ENCODE measurements around the gene PDE4B. TPM values are rescaled to one million over a fixed set of nuclear protein-coding genes. Genes with fewer than 3 reads are reported as not detected.

The PDE4B gene
- polyA plus RNA-seq, 2 of the 4 experiments (the other 2 are of a cell fraction), result 20.2 to 56.8 TPM

GRCh38 chr1:66247415-66248208, 454.9 kb downstream of the PDE4B start:
- ATAC-seq (no peak), DNase-seq (ENCODE audit: low read depth in 1 of 2, low spot score in 1 of 2) (no peak), FAIRE-seq (no peak)
- Histone ChIP-seq H3K9me3 (no peaks in the 10 kb centered on the region), H3K4me3 (no peak overlapping the region), H3K27ac (peak overlapping the region; percentile 9 to 44; a peak in 2 of 6 replicates), H3K4me1 (peaks cover 52% of the 10 kb centered on the region), H3K4me2 (no peak overlapping the region)
- POLR2A ChIA-PET, result no interaction called here
- CTCF ChIA-PET, result interaction anchor here (1.1 to 15.1 kb wide), 5 partner anchors 11 to 290 kb away, joined by 3 to 175 read pairs (median 4); no protein-coding TSS in a partner anchor
- peak; percentile 62 for TF ChIP-seq MAFK (IDR thresholded peaks at IDR 0.05; ENCODE audit: partially characterized antibody)
- TF ChIP-seq HOXA7 (CRISPR knock-in tag; IDR thresholded peaks at IDR 0.05), result no peak
- 90% methylated on average over 11 of the region's 11 CpGs for WGBS (ENCODE audit: missing lambda C conversion rate)

DNA sequence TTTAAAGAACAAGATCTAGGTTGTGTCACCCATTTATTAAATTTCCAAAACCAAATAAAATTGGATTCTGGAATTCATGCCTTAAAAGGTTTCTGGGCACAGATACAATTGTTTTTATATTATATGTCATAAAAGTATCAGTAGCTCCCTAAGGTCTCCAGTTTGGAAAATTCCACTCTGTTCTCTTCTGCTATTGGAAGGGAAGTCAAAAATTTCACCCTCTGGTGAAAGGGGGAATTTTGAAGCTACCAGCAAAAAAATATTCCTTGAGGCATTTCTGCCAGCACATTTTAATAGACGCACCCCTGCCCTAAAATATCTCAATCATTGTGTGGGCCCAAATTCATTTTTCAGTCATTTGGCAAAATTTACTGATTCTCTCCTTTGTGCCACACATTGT, 455.6 kb downstream of the PDE4B start:
- Histone ChIP-seq H3K4me1 (peaks cover 50% of the 10 kb centered on the region), H3K4me2 (no peak overlapping the region), H3K27ac (peak overlapping the region; percentile 29 to 54; a peak in 4 of 6 replicates), H3K9me3 (no peaks in the 10 kb centered on the region), H3K4me3 (no peak overlapping the region)
- no peak for DNase-seq (ENCODE audit: low read depth in 1 of 2, low spot score in 1 of 2)
- POLR2A ChIA-PET, result no interaction called here
- no peak for TF ChIP-seq TP53 (CRISPR knock-in tag; IDR thresholded peaks at IDR 0.05)
- TF ChIP-seq RARB (CRISPR knock-in tag; IDR thresholded peaks at IDR 0.05), result no peak
- no peak for TF ChIP-seq ZNF302 (CRISPR knock-in tag; IDR thresholded peaks at IDR 0.05)
- TF ChIP-seq HMGXB4 (CRISPR knock-in tag; IDR thresholded peaks at IDR 0.05; ENCODE audit: borderline replicate concordance), result no peak
- no peak for TF ChIP-seq FOXS1 (CRISPR knock-in tag; IDR thresholded peaks at IDR 0.05)
- no peak for TF ChIP-seq NR3C1 (IDR thresholded peaks at IDR 0.05)
- TF ChIP-seq ZFP36 (IDR thresholded peaks at IDR 0.05; ENCODE audit: borderline replicate concordance, partially characterized antibody), result no peak
- TF ChIP-seq, protein P1, sequence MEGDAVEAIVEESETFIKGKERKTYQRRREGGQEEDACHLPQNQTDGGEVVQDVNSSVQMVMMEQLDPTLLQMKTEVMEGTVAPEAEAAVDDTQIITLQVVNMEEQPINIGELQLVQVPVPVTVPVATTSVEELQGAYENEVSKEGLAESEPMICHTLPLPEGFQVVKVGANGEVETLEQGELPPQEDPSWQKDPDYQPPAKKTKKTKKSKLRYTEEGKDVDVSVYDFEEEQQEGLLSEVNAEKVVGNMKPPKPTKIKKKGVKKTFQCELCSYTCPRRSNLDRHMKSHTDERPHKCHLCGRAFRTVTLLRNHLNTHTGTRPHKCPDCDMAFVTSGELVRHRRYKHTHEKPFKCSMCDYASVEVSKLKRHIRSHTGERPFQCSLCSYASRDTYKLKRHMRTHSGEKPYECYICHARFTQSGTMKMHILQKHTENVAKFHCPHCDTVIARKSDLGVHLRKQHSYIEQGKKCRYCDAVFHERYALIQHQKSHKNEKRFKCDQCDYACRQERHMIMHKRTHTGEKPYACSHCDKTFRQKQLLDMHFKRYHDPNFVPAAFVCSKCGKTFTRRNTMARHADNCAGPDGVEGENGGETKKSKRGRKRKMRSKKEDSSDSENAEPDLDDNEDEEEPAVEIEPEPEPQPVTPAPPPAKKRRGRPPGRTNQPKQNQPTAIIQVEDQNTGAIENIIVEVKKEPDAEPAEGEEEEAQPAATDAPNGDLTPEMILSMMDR (IDR thresholded peaks at IDR 0.05), result no peak
- no peak for TF ChIP-seq PBX3 (IDR thresholded peaks at IDR 0.05)
- no peak for TF ChIP-seq PHF8 (IDR thresholded peaks at IDR 0.05; ENCODE audit: borderline replicate concordance, low read depth)
- no peak for TF ChIP-seq RNF2 (IDR thresholded peaks at IDR 0.05; ENCODE audit: borderline replicate concordance, low read depth)
- no peak for TF ChIP-seq EHMT2 (IDR thresholded peaks at IDR 0.05; ENCODE audit: low read depth)
- TF ChIP-seq MYC (IDR thresholded peaks at IDR 0.05; ENCODE audit: borderline replicate concordance, low read length), result no peak
- no peak for TF ChIP-seq POLR2AphosphoS2 (conservative IDR thresholded peaks at IDR 0.05; ENCODE audit: low read length)
- TF ChIP-seq, protein P2, sequence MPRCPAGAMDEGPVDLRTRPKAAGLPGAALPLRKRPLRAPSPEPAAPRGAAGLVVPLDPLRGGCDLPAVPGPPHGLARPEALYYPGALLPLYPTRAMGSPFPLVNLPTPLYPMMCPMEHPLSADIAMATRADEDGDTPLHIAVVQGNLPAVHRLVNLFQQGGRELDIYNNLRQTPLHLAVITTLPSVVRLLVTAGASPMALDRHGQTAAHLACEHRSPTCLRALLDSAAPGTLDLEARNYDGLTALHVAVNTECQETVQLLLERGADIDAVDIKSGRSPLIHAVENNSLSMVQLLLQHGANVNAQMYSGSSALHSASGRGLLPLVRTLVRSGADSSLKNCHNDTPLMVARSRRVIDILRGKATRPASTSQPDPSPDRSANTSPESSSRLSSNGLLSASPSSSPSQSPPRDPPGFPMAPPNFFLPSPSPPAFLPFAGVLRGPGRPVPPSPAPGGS (IDR thresholded peaks at IDR 0.05), result no peak
- no peak for TF ChIP-seq CEBPB (IDR thresholded peaks at IDR 0.05)
- TF ChIP-seq, protein P3, sequence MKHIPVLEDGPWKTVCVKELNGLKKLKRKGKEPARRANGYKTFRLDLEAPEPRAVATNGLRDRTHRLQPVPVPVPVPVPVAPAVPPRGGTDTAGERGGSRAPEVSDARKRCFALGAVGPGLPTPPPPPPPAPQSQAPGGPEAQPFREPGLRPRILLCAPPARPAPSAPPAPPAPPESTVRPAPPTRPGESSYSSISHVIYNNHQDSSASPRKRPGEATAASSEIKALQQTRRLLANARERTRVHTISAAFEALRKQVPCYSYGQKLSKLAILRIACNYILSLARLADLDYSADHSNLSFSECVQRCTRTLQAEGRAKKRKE (CRISPR knock-in tag; IDR thresholded peaks at IDR 0.05; ENCODE audit: low read depth), result no peak
- TF ChIP-seq CBX2 (IDR thresholded peaks at IDR 0.05; ENCODE audit: borderline replicate concordance, low read depth), result no peak
- TF ChIP-seq HEYL (CRISPR knock-in tag; IDR thresholded peaks at IDR 0.05), result no peak
- TF ChIP-seq ELK1 (IDR thresholded peaks at IDR 0.05; ENCODE audit: low read depth, low read length), result no peak
- ATAC-seq, result no peak
- CTCF ChIA-PET, result interaction anchor here (1.2 to 15.1 kb wide), 2 partner anchors 197 to 290 kb away, joined by 3 to 175 read pairs; no protein-coding TSS in a partner anchor
- WGBS (ENCODE audit: missing lambda C conversion rate), result 88% methylated on average over 1 of the region's 1 CpG
- no peak for FAIRE-seq

Measured in A549 (cell line).